Activated CD4-positive, alpha-beta T cell treated with anti-CD3 and anti-CD28 coated beads, Interleukin-2, amount 50 U/mL, for 4 hours (primary cell): ENCODE measurements around the gene BORA.
"Not testable (repeated sequence)": the region's sequence is repeated elsewhere in the genome, so short reads cannot be mapped to it uniquely, and the experiment has no call there.

Source experiments
- DNase-seq, 2 experiments: peaks; one replicate each; pipeline ENCODE4 v3.0.0-alpha.2; 2020

The BORA gene

DNA sequence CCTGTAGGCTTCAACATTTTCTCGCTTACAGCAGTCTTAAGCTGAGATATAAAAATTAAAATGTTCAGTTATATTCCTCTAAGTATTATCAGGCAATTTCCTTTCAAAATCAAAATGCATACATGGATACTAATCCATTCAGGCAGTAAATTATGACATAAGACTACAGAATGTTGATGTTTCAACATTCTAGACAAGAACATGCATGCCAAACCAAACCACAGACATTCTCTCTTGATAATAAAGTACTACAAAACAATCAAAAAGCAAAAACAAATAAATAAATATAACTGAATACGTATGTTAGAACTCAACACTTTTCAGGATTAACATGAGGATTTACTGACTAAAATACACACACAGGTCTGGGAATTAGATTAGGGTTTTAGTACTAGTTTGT is 46.3 kb downstream of the BORA start:
- no peak for DNase-seq

DNA sequence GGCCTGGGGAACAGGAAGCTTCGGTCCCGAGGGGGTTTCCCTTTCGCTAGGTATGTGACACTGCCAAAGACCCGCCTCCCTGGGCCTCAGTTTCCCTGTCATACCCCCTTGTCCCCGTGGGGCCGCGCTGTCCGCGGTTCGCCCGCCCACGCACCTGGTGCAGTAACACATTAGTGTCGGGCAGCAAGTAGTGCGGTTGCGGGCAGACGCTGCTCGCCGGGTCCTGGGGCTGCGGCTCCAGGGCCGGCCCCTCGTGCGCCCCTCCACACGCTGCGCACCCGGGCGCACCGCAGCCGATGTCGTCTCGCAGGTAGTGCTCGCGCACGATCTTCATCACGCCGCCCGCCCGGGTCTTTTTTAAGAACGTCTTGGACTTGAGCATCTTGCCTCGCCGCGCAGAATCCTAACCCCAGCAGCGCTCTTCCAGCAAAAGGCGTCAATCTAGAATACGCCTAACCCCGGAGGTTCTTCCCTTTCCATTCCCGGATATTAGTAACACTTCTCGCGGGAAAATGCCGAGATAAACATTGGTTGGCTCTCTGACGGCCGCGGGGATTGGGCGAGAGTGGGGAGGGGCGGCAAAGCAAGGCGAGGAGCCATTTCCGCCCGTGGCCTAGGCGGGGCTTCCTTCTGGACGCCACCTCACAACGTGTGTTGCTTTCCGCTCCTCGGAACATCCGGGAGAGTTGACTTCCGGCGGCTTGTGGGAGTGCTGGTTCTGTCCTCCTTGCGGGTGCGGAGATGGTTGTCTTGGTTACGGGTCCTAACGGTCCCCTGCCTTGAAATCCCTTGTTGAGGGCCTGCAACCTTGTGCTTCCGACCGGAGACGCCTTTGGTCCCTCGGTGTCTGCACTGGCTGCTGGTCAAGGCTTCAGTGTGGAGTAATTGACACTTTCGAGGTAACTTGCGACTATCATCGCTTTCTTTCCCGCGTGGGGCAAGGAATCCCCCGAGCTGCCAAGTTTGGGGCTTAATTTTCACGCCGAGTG is 54.0 kb downstream of the BORA start, which contains the start of the genes DIS3 and PIBF1:
Gene DIS3, minus strand, starts transcription at position 450 of the 989 bp plus-strand sequence. Its CDS starts 68 bp downstream, at position 382.
Gene PIBF1, plus strand, starts transcription at position 683 of the 989 bp plus-strand sequence. CDS start 1,337 bp downstream, outside the sequence.
- DNase-seq, result peak; percentile 93 to 95

DNA sequence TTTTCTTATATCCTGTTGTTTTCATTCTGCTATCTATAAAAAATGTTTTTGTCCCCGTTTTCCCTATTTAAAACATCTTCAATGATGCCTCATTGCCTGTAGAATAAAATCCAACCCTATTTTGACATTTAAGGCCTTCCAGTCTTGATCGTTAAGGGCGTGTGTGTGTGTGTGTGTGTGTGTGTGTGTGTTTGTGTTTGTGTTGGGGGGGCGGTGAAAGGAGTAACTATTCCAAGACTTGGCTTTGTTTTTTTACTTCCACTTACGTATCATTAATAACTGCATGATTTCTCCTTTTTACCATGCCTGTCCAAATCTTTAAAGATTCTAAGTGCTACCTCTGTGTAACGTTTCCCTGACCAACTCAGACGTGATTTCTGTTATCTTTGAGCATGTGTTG is 55.0 kb downstream of the BORA start:
- no peak for DNase-seq

DNA sequence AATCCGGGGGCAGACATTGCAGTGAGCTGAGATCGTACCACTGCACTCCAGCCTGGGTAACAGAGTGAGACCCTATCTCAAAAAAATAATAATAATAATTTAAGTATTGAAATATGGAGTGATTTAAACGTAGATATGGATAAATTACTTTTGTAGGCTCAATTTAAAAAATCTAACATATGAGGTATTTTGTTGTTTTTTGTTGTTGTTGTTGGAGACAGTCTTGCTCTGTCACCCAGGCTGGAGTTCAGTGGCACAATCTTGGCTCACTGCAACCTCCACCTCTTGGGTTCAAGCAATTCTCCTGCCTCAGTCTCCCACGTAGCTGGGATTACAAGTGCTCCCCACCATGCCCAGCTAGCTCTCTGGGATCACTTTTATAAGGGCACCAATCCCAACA is 57.0 kb downstream of the BORA start:
- not testable (repeated sequence) for DNase-seq

DNA sequence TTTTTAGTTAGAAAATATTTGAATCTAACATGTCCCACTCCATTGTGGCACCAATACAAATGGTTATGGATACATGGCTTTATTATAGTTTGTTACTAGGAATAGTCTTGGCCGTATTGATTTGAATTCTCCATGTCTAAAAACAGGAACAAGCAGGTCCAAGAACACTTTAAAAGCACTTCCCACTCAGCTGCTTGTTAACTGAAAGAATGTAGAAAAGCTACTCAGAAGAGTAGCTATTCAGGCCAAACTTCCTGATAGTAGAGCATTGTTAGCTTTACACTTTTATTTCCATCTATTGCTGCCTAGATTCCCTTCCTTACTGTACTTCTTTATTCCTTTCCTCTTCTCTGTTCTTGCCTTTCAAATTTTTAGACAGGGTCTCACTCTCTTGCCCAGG is 61.1 kb downstream of the BORA start:
- no peak for DNase-seq

DNA sequence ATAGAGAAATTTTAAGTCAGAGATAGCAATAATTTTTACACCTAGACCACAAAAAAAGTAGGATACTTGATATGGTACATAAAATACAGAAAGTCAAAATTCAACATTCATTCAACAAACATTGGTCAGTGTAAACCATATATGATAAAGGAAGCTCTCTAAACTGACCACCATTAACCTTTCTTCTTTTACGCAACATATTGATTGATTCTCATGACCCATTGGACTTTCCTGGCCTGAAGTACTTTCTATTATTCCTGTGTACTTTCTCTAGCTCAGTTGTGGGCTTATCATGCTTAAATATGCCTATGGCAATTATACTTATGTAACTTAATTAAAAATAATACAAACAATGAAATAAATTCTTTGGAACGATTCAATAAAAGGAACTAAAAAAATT is 64.9 kb downstream of the BORA start:
- no peak for DNase-seq

DNA sequence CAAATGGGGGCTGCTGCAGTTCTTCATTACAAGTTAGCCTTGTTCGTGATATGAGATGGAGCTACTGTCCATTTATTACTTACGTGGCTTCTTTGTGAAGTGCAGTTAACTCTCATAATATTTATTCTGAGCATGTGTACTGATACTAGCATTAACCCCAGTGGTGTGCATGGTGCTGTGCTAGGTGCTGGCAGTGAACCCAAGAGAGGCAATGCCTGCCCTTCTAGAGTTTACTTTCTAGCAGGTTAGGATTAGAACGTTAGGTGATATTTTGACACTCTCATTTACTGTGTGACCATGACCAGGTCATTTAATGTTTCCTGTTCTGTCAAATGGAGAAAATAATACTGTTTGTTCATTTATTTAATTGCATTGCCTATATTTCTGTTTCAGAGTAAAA is 71.1 kb downstream of the BORA start:
- DNase-seq, result no peak

DNA sequence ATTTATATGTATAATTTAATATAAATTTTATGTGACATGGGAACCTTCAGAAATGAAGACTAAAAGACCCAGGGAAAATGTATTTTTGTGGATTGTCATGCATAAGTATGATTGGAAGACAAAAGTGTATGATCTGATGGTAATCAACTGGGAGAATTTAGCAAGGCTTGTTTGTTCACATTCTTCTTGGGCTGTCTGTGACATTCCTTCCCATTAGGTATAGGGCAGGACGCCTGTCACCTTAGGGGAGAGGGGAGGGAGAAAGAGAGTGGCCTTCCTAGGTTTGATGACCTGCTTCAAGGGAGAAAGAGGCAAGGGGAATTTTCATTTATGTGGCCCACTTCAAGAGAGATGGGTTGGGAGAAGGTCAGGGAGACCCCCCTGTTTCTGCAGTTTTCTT is 76.6 kb downstream of the BORA start:
- no peak for DNase-seq
